Measurements from ENCODE around the gene RABEP2.
"Not testable (repeated sequence)": the region's sequence is repeated elsewhere in the genome, so short reads cannot be mapped to it uniquely, and the experiment has no call there.

RABEP2 gene

GRCh38 chr16:28943281-28943680, 18.2 kb upstream of the RABEP2 start:
- Mint-ChIP-seq H3K27me3 (ENCODE audit: low read depth, poor library complexity) (peaks cover 23% of the 10 kb centered on the region), H3K9me3 (no peaks in the 10 kb centered on the region), H3K27ac (peak overlapping the region; percentile 54), H3K4me1 (peaks cover 28% of the 10 kb centered on the region), H3K4me3 (no peak overlapping the region), H3K36me3 (ENCODE audit: low read depth) (no peaks in the 10 kb centered on the region)
- no peak for DNase-seq
- no peak for TF ChIP-seq CTCF (IDR thresholded peaks at IDR 0.05)

GRCh38 chr16:28939825-28940224, 14.8 kb upstream of the RABEP2 start:
- H3K27ac Mint-ChIP-seq; H3K36me3 Mint-ChIP-seq (ENCODE audit: low read depth); H3K9me3 Mint-ChIP-seq; DNase-seq; H3K4me3 Mint-ChIP-seq: not testable (repeated sequence)
- H3K4me1 Mint-ChIP-seq = peaks cover 32% of the 10 kb centered on the region
- H3K27me3 Mint-ChIP-seq (ENCODE audit: low read depth, poor library complexity) = peaks cover 22% of the 10 kb centered on the region

GRCh38 chr16:28938721-28939120, 13.7 kb upstream of the RABEP2 start:
- H3K4me1 Mint-ChIP-seq = peaks cover 29% of the 10 kb centered on the region
- H3K4me3 Mint-ChIP-seq = no peak overlapping the region
- peaks cover 28% of the 10 kb centered on the region for H3K27me3 Mint-ChIP-seq (ENCODE audit: low read depth, poor library complexity)
- no peak overlapping the region for H3K27ac Mint-ChIP-seq
- H3K9me3 Mint-ChIP-seq = peaks cover 4% of the 10 kb centered on the region
- H3K36me3 Mint-ChIP-seq (ENCODE audit: low read depth) = no peaks in the 10 kb centered on the region
- TF ChIP-seq CTCF (IDR thresholded peaks at IDR 0.05) = no peak
- DNase-seq = no peak

GRCh38 chr16:28937222-28937876, 12.3 kb upstream of the RABEP2 start:
- peaks cover 28% of the 10 kb centered on the region for H3K27me3 Mint-ChIP-seq (ENCODE audit: low read depth, poor library complexity)
- H3K27ac Mint-ChIP-seq = no peak overlapping the region
- H3K4me1 Mint-ChIP-seq = peaks cover 31% of the 10 kb centered on the region
- H3K4me3 Mint-ChIP-seq = no peak overlapping the region
- no peak for DNase-seq
- H3K36me3 Mint-ChIP-seq (ENCODE audit: low read depth) = no peaks in the 10 kb centered on the region
- TF ChIP-seq CTCF (IDR thresholded peaks at IDR 0.05) = no peak
- peaks cover 4% of the 10 kb centered on the region for H3K9me3 Mint-ChIP-seq

GRCh38 chr16:28936784-28937155, 11.7 kb upstream of the RABEP2 start:
- Mint-ChIP-seq H3K4me1 (peaks cover 32% of the 10 kb centered on the region), H3K36me3 (ENCODE audit: low read depth) (no peaks in the 10 kb centered on the region), H3K4me3 (no peak overlapping the region), H3K27me3 (ENCODE audit: low read depth, poor library complexity) (peaks cover 28% of the 10 kb centered on the region), H3K27ac (no peak overlapping the region), H3K9me3 (peaks cover 4% of the 10 kb centered on the region)
- no peak for DNase-seq
- TF ChIP-seq CTCF (IDR thresholded peaks at IDR 0.05) = no peak

- peak; percentile 54 for DNase-seq
- peaks cover 28% of the 10 kb centered on the region for H3K27me3 Mint-ChIP-seq (ENCODE audit: low read depth, poor library complexity)
- no peak overlapping the region for H3K27ac Mint-ChIP-seq
- H3K4me3 Mint-ChIP-seq = peak overlapping the region; percentile 42
- peaks cover 4% of the 10 kb centered on the region for H3K9me3 Mint-ChIP-seq
- H3K4me1 Mint-ChIP-seq = peaks cover 37% of the 10 kb centered on the region
- no peaks in the 10 kb centered on the region for H3K36me3 Mint-ChIP-seq (ENCODE audit: low read depth)
- no peak for TF ChIP-seq CTCF (IDR thresholded peaks at IDR 0.05)
These were observed 11.1 kb upstream of the RABEP2 start for GRCh38 chr16:28935924-28936783.

Measured in nephron progenitor cell (in vitro differentiated cells).